Keratinocyte (primary cell): ENCODE measurements around the gene AFDN. TPM values are rescaled to one million over a fixed set of nuclear protein-coding genes. Genes with fewer than 3 reads are reported as not detected.

Experiments used
- DNase-seq: peaks from one replicate; pipeline ENCODE4 v3.0.0-alpha.2; 2011; ENCODE audit warnings: low read depth, missing footprints, low spot score
- FAIRE-seq: peaks from 2 replicates; lab custom pipeline; 2011; peaks lifted over from hg19 to GRCh38; lab: Jason Lieb, UNC
- H2AFZ ChIP-seq: 2 replicates; pipeline ENCODE4 v1.6.0; 2012; ENCODE audit warnings: low read length, control low read depth, inconsistent platforms; ENCODE audit not compliant: control insufficient read depth
- H3K27ac ChIP-seq: 2 replicates; pipeline ENCODE4 v1.5.1; 2011; ENCODE audit warnings: low read length; ENCODE audit not compliant: control insufficient read depth, insufficient read depth
- H3K27me3 ChIP-seq: 3 replicates; pipeline ENCODE4 v1.6.0; 2011; ENCODE audit warnings: low read length; ENCODE audit not compliant: control insufficient read depth, insufficient read depth; ENCODE audit errors: extremely low read depth
- H3K36me3 ChIP-seq, 2 experiments: 2 replicates in 1 of 2; 3 replicates in 1 of 2; pipeline ENCODE4 v1.5.1; 2011; ENCODE audit warnings: low read length in 2 of 2, mild to moderate bottlenecking in 1 of 2; ENCODE audit not compliant: control insufficient read depth in 2 of 2, insufficient read depth in 2 of 2; ENCODE audit errors: extremely low read depth in 1 of 2
- H3K4me1 ChIP-seq: 3 replicates; pipeline ENCODE4 v1.5.1; 2011; ENCODE audit warnings: low read length; ENCODE audit not compliant: control insufficient read depth, insufficient read depth; ENCODE audit errors: extremely low read depth
- H3K4me2 ChIP-seq: 3 replicates; pipeline ENCODE4 v1.6.0; 2011; ENCODE audit warnings: low read depth, low read length; ENCODE audit not compliant: control insufficient read depth, insufficient read depth; ENCODE audit errors: extremely low read depth
- H3K4me3 ChIP-seq, 3 experiments: fragments of 200-600 bp in 1 of 3; sonication (generic) in 1 of 3; 2 replicates in 2 of 3; 3 replicates in 1 of 3; pipeline ENCODE4 v1.5.1; 2011 to 2016; ENCODE audit warnings: low read length in 3 of 3, mild to moderate bottlenecking in 3 of 3, control low read depth in 2 of 3, inconsistent platforms in 1 of 3, low read depth in 1 of 3, mixed read lengths in 1 of 3, mixed run types in 1 of 3, moderate library complexity in 1 of 3; ENCODE audit not compliant: control insufficient read depth in 2 of 3, insufficient read depth in 2 of 3; ENCODE audit errors: extremely low read depth in 1 of 3
- H3K79me2 ChIP-seq: 2 replicates; pipeline ENCODE4 v1.6.0; 2012; ENCODE audit warnings: low read length; ENCODE audit not compliant: control insufficient read depth, insufficient read depth
- H3K9ac ChIP-seq: 3 replicates; pipeline ENCODE4 v1.6.0; 2011; ENCODE audit warnings: low read length; ENCODE audit not compliant: control insufficient read depth, insufficient read depth; ENCODE audit errors: extremely low read depth
- H3K9me1 ChIP-seq: 3 replicates; pipeline ENCODE4 v1.6.0; 2011; ENCODE audit warnings: low read length; ENCODE audit not compliant: control insufficient read depth, insufficient read depth; ENCODE audit errors: extremely low read depth
- H3K9me3 ChIP-seq: 2 replicates; pipeline ENCODE4 v1.5.1; 2012; ENCODE audit warnings: low read depth, low read length; ENCODE audit not compliant: control insufficient read depth
- H4K20me1 ChIP-seq: 3 replicates; pipeline ENCODE4 v1.6.0; 2011; ENCODE audit warnings: low read length; ENCODE audit not compliant: control insufficient read depth, insufficient read depth; ENCODE audit errors: extremely low read depth
- CTCF ChIP-seq, 3 experiments: IDR thresholded peaks in 1 of 3; conservative IDR thresholded peaks in 1 of 3; optimal IDR thresholded peaks in 1 of 3; 2 replicates in 2 of 3; 3 replicates in 1 of 3; pipeline versions ENCODE3 to v1.5.1; 2011; ENCODE audit warnings: low read length in 3 of 3, mild to moderate bottlenecking in 3 of 3, moderate library complexity in 2 of 3, control low read depth in 1 of 3, inconsistent platforms in 1 of 3; ENCODE audit not compliant: insufficient read depth in 2 of 3; ENCODE audit errors: extremely low read depth in 1 of 3
- EZH2 ChIP-seq: IDR thresholded peaks from one replicate; pipeline ENCODE4 v1.6.1; 2012; ENCODE audit warnings: inconsistent platforms, mild to moderate bottlenecking, low read length, moderate library complexity
- dilution Hi-C: fragments of 300-500 bp; cut with MboI; formaldehyde crosslinking; loops from one replicate; pipeline ENCODE4 v1.7.0; 2020; ENCODE audit warnings: low sequenced_read_pairs; ENCODE audit not compliant: extremely low pct_ligation_motif_present
- polyA plus RNA-seq, 5 experiments: library from polyadenylated mRNA; depleted of rRNA in 3 of 5; stranded (reverse) in 3 of 5; stranded (forward) in 1 of 5; unstranded in 1 of 5; fragments of >200 nt; gene quantifications; 1 replicate in 1 of 5; 2 replicates in 3 of 5; 3 replicates in 1 of 5; pipeline versions ENCODE4 v1.2.1 to v1.2.3, GENCODE V29; 2011 to 2012; ENCODE audit warnings: missing spikeins in 2 of 5, low read depth in 1 of 5, low replicate concordance in 1 of 5

Gene AFDN
- polyA plus RNA-seq, 1 donor (not counting 4 experiments of a cell fraction or from before 2014, with no cell fraction given): 46.5 TPM

GRCh38 chr6:167984144-167984719, 157.5 kb downstream of the AFDN start:
- dilution Hi-C loops: no loop called here
- no peak overlapping the region for H3K4me2 ChIP-seq
- no peak overlapping the region for H3K4me3 ChIP-seq
- no peak overlapping the region for H3K27ac ChIP-seq
- H3K9ac ChIP-seq: no peak overlapping the region
- DNase-seq (no peak), FAIRE-seq (no peak)
- H3K27me3 ChIP-seq: peaks cover 4% of the 10 kb centered on the region
- TF ChIP-seq CTCF (optimal IDR thresholded peaks at IDR 0.05 in 1 of 3, IDR thresholded peaks at IDR 0.05 in 1 of 3, conservative IDR thresholded peaks at IDR 0.05 in 1 of 3; ENCODE audit: extremely low read depth in 1 of 3, insufficient read depth in 2 of 3, low read length in 3 of 3) (no peak), EZH2 (no peak)
- no peaks in the 10 kb centered on the region for H4K20me1 ChIP-seq
- no peak overlapping the region for H2AFZ ChIP-seq
- no peaks in the 10 kb centered on the region for H3K36me3 ChIP-seq
- H3K9me3 ChIP-seq: no peaks in the 10 kb centered on the region
- H3K9me1 ChIP-seq: no peaks in the 10 kb centered on the region
- no peaks in the 10 kb centered on the region for H3K79me2 ChIP-seq
- no peaks in the 10 kb centered on the region for H3K4me1 ChIP-seq

DNA sequence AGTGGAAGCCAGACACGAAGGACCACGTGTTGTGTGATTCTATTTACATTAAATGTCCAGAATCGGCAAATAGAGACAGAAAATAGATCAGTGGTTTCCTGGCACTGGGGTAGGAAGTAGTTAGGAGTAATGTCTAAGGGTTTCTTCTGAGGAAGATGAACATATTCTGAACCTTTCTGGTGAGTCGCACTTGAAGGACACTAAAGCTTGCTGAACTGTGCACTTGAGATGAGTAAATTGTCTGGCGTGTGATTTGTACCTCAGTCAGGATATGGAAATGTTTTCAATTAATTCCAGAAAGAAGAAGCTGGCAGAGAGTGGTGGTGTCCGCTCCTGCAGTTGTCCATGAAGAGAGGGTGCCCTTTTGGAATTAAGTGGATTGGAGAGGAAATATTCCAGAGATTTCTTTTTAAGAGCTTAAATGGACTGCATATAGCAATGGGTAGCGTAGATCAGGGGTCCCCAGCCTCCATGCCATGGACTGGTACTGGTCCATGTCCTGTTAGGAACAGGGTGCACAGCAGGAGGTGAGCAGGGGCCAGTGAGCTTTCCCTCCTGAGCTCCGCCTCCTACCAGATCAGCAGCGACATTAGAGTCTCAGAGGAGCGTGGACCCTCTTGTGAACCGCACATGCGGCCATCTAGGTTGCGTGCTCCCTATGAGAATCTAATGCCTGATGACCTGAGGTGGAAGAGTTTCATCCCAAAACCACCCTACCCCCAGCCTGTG, 158.3 kb downstream of the AFDN start:
- Histone ChIP-seq H4K20me1 (no peaks in the 10 kb centered on the region), H3K36me3 (no peaks in the 10 kb centered on the region), H3K79me2 (no peaks in the 10 kb centered on the region), H3K9ac (no peak overlapping the region), H3K27me3 (no peaks in the 10 kb centered on the region), H3K4me2 (no peak overlapping the region), H3K4me3 (no peak overlapping the region), H3K27ac (no peak overlapping the region), H2AFZ (no peak overlapping the region), H3K9me1 (no peaks in the 10 kb centered on the region), H3K9me3 (peaks cover 4% of the 10 kb centered on the region), H3K4me1 (no peaks in the 10 kb centered on the region)
- dilution Hi-C loops: no loop called here
- DNase-seq: no peak
- TF ChIP-seq EZH2 (no peak), CTCF (optimal IDR thresholded peaks at IDR 0.05 in 1 of 3, IDR thresholded peaks at IDR 0.05 in 1 of 3, conservative IDR thresholded peaks at IDR 0.05 in 1 of 3; ENCODE audit: extremely low read depth in 1 of 3, insufficient read depth in 2 of 3, low read length in 3 of 3) (no peak)
- no peak for FAIRE-seq
